Gastroesophageal sphincter (tissue), 4 donors: Measurements from ENCODE around the gene LRRC4B. TPM values are rescaled to one million over a fixed set of nuclear protein-coding genes. Genes with fewer than 3 reads are reported as not detected.

Experiments
- ATAC-seq: fragments of 150-250 bp; one replicate; pipeline ENCODE4 v1.9.1; 2016; ENCODE audit warnings: mild to moderate bottlenecking, moderate library complexity
- H3K27ac ChIP-seq, 4 donors: fragments of 200-600 bp; sonication (generic) in 3 of 4; 1 replicate in 3 of 4; 2 replicates in 1 of 4; pipeline ENCODE4 v1.5.1; 2016 to 2019
- H3K27me3 ChIP-seq: fragments of 200-600 bp; sonication (generic); one replicate; pipeline ENCODE4 v1.5.1; 2019
- H3K36me3 ChIP-seq, 2 donors: fragments of 200-600 bp; sonication (generic); one replicate each; pipeline ENCODE4 v1.5.1; 2019; ENCODE audit warnings: control low read depth in 1 of 2
- H3K4me1 ChIP-seq, 3 donors: fragments of 200-600 bp; sonication (generic); 1 replicate in 2 of 3; 2 replicates in 1 of 3; pipeline ENCODE4 v1.5.1; 2016 to 2019; ENCODE audit warnings: control low read depth in 2 of 3
- H3K4me3 ChIP-seq, 2 donors: fragments of 200-600 bp; sonication (generic); one replicate each; pipeline ENCODE4 v1.5.1; 2019; ENCODE audit warnings: mild to moderate bottlenecking in 1 of 2, moderate library complexity in 1 of 2
- H3K9me3 ChIP-seq, 3 donors: fragments of 200-600 bp; sonication (generic); one replicate each; pipeline ENCODE4 v1.5.1; 2017 to 2019; ENCODE audit warnings: control low read depth in 2 of 3
- CTCF ChIP-seq, 4 experiments: fragments of 200-600 bp in 2 of 4; fragments of 450-650 bp in 2 of 4; sonication (generic) in 1 of 4; IDR thresholded peaks; one replicate each; pipeline ENCODE4 v1.5.1; 2017 to 2019; ENCODE audit warnings: antibody characterized with exemption in 4 of 4, mild to moderate bottlenecking in 2 of 4, moderate library complexity in 2 of 4
- EP300 ChIP-seq: sonication (generic); formaldehyde crosslinking; IDR thresholded peaks from one replicate; pipeline ENCODE4 v1.6.1; 2017; ENCODE audit warnings: antibody characterized with exemption, mild to moderate bottlenecking
- POLR2A ChIP-seq, 2 donors: fragments of 450-650 bp; IDR thresholded peaks; one replicate each; pipeline ENCODE4 v1.6.1; 2017; ENCODE audit warnings: antibody characterized with exemption in 2 of 2, mild to moderate bottlenecking in 2 of 2, moderate library complexity in 1 of 2
- POLR2AphosphoS5 ChIP-seq: sonication (generic); formaldehyde crosslinking; IDR thresholded peaks from one replicate; pipeline ENCODE4 v1.6.1; 2017; ENCODE audit warnings: antibody characterized with exemption
- WGBS, 2 donors: methylation state at CpG; one replicate each; pipeline ENCODE4 v1.1.5; 2018; ENCODE audit warnings: low coverage in 1 of 2; 5-methylcytosine and 5-hydroxymethylcytosine counted together
- total RNA-seq, 4 donors: library from RNA; depleted of rRNA; stranded (reverse); fragments of >200 nt; gene quantifications; one replicate each; pipeline ENCODE4 v1.1.0, GENCODE V29; 2016

The LRRC4B gene
- total RNA-seq, 4 donors from 2014 or later = 5.0 to 9.3 (median 7.6) TPM

GRCh38 chr19:50517704-50518075, 50.5 kb downstream of the LRRC4B start:
- no CpG with 5 or more reads among the region's 37 CpGs for WGBS, 2 donors
- Histone ChIP-seq H3K27me3 (peaks cover 30% of the 10 kb centered on the region), H3K36me3 (peaks cover 0 to 18% of the 10 kb centered on the region in 2 donors), H3K4me1 (no peaks in the 10 kb centered on the region), H3K27ac (no peak overlapping the region), H3K4me3 (no peak overlapping the region), H3K9me3 (no peaks in the 10 kb centered on the region)
- no peak for ATAC-seq
- TF ChIP-seq EP300 (no peak), CTCF (IDR thresholded peaks at IDR 0.05) (no peak), POLR2A (IDR thresholded peaks at IDR 0.05) (no peak), POLR2AphosphoS5 (no peak)

- Histone ChIP-seq H3K9me3 (no peaks in the 10 kb centered on the region), H3K4me3 (no peak overlapping the region), H3K27me3 (peaks cover 30% of the 10 kb centered on the region), H3K4me1 (no peaks in the 10 kb centered on the region), H3K27ac (no peak overlapping the region), H3K36me3 (peaks cover 0 to 18% of the 10 kb centered on the region in 2 donors)
- TF ChIP-seq EP300 (no peak), POLR2A (IDR thresholded peaks at IDR 0.05) (no peak), CTCF (IDR thresholded peaks at IDR 0.05) (no peak), POLR2AphosphoS5 (no peak)
- 59% methylated on average over 13 of the region's 53 CpGs; no CpG with 5 or more reads in 1 of the 2 donors for WGBS, 2 donors
- ATAC-seq = no peak
Observed at GRCh38 chr19:50516964-50517703, 51.1 kb downstream of the LRRC4B start.

GRCh38 chr19:50516456-50516855, 51.8 kb downstream of the LRRC4B start:
- Histone ChIP-seq H3K27ac (no peak overlapping the region), H3K9me3 (no peaks in the 10 kb centered on the region), H3K4me3 (no peak overlapping the region), H3K27me3 (peaks cover 30% of the 10 kb centered on the region), H3K4me1 (peaks cover 0 to 6% (median 0%) of the 10 kb centered on the region in 3 donors), H3K36me3 (peaks cover 0 to 18% of the 10 kb centered on the region in 2 donors)
- 45 to 62% methylated on average over 4 to 9 of the region's 12 CpGs for WGBS, 2 donors
- ATAC-seq = no peak
- no peak for TF ChIP-seq POLR2A (IDR thresholded peaks at IDR 0.05)
- no peak for TF ChIP-seq CTCF (IDR thresholded peaks at IDR 0.05)
- TF ChIP-seq POLR2AphosphoS5 = no peak
- no peak for TF ChIP-seq EP300

GRCh38 chr19:50515168-50515561, 53.1 kb downstream of the LRRC4B start:
- Histone ChIP-seq H3K4me1 (peaks cover 2 to 15% (median 3%) of the 10 kb centered on the region in 3 donors), H3K9me3 (no peaks in the 10 kb centered on the region), H3K4me3 (no peak overlapping the region), H3K36me3 (peaks cover 0 to 18% of the 10 kb centered on the region in 2 donors), H3K27me3 (peaks cover 30% of the 10 kb centered on the region), H3K27ac (no peak overlapping the region)
- TF ChIP-seq POLR2A (IDR thresholded peaks at IDR 0.05) (no peak), POLR2AphosphoS5 (no peak), EP300 (no peak), CTCF (IDR thresholded peaks at IDR 0.05) (no peak)
- WGBS, 2 donors = no CpG with 5 or more reads among the region's 11 CpGs
- ATAC-seq = no peak
